ENCODE data around the gene ANKFY1.

ANKFY1 gene

GRCh38 chr17:4215882-4216570, 47.8 kb downstream of the ANKFY1 start:
- no peak for DNase-seq (ENCODE audit: extremely low read depth, low read depth)
- TF ChIP-seq, protein P1, sequence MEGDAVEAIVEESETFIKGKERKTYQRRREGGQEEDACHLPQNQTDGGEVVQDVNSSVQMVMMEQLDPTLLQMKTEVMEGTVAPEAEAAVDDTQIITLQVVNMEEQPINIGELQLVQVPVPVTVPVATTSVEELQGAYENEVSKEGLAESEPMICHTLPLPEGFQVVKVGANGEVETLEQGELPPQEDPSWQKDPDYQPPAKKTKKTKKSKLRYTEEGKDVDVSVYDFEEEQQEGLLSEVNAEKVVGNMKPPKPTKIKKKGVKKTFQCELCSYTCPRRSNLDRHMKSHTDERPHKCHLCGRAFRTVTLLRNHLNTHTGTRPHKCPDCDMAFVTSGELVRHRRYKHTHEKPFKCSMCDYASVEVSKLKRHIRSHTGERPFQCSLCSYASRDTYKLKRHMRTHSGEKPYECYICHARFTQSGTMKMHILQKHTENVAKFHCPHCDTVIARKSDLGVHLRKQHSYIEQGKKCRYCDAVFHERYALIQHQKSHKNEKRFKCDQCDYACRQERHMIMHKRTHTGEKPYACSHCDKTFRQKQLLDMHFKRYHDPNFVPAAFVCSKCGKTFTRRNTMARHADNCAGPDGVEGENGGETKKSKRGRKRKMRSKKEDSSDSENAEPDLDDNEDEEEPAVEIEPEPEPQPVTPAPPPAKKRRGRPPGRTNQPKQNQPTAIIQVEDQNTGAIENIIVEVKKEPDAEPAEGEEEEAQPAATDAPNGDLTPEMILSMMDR (IDR thresholded peaks at IDR 0.05; ENCODE audit: low read depth, low read length): no peak

DNA sequence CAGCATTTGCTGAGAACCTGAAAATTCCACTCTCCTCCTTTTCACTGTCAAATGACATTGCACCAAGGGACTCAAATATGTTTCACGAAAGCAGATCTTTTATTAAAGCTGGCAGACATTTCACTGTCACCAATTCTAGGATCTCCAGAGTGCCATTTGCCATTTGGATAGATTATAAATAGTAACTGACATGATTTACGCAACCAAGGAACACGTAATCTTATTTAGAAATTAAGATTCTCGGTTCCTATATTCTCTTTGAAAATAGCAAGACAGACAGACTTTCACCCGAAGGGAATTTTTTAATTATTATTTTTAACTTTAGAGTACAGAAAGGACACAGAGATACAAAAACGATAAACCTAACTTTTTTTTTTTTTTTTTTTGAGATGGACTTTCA, 49.6 kb downstream of the ANKFY1 start:
- no peak for DNase-seq (ENCODE audit: extremely low read depth, low read depth)
- TF ChIP-seq, protein P1 (IDR thresholded peaks at IDR 0.05; ENCODE audit: low read depth, low read length): no peak

GRCh38 chr17:4209611-4210010, 54.2 kb downstream of the ANKFY1 start:
- DNase-seq (ENCODE audit: extremely low read depth, low read depth): no peak
- TF ChIP-seq, protein P1 (IDR thresholded peaks at IDR 0.05; ENCODE audit: low read depth, low read length): no peak

GRCh38 chr17:4208238-4208637, 55.5 kb downstream of the ANKFY1 start:
- TF ChIP-seq, protein P1 (IDR thresholded peaks at IDR 0.05; ENCODE audit: low read depth, low read length): no peak
- DNase-seq (ENCODE audit: extremely low read depth, low read depth): no peak

DNA sequence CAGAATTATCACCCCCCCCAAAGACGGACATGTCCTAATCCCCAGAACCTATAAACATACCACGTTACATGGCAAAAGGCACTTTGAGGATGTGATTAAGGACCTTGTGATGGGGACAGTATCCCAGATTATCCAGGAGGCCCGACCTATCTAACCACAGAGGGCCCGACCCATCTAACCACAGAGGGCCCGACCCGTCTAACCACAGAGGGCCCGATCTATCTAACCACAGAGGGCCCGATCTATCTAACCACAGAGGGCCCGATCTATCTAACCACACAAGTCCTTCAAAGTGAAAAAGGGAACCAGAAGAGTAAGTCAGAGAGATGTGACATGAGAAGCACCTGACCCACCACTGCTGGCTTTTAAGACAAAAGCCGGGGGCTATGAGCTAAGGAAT, 56.8 kb downstream of the ANKFY1 start:
- TF ChIP-seq, protein P1 (IDR thresholded peaks at IDR 0.05; ENCODE audit: low read depth, low read length): no peak
- no peak for DNase-seq (ENCODE audit: extremely low read depth, low read depth)

DNA sequence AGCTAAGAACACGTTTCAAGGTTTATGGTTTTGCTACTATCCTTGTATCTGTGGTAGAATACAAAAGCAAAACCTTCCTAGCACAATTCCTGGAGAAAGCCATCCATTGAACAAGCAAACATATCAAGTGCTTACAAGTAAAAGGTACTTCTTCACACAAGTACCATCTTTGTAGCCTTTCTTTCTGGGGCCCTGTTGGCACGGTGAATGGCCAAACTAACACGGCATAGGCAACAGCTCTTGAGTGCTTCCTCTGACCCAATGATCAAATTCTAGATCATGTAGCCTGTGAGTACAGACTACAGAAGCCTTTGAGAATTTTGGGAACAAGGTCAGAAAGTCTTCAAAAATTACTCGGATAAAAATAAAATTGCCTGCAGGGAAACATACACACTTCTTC, 57.9 kb downstream of the ANKFY1 start:
- DNase-seq (ENCODE audit: extremely low read depth, low read depth): no peak
- TF ChIP-seq, protein P1 (IDR thresholded peaks at IDR 0.05; ENCODE audit: low read depth, low read length): no peak

GRCh38 chr17:4204710-4205173, 59.0 kb downstream of the ANKFY1 start:
- DNase-seq (ENCODE audit: extremely low read depth, low read depth): peak; percentile 83
- TF ChIP-seq, protein P1 (IDR thresholded peaks at IDR 0.05; ENCODE audit: low read depth, low read length): no peak

Measured in AG09319 (cell line).